ENCODE results near the gene ANKRD13B.

GRCh38 chr17:29607557-29608195, 14.7 kb downstream of the ANKRD13B start:
- TF ChIP-seq CTCF (optimal IDR thresholded peaks at IDR 0.05 in 1 of 3, IDR thresholded peaks at IDR 0.05 in 1 of 3, conservative IDR thresholded peaks at IDR 0.05 in 1 of 3; ENCODE audit: extremely low read depth in 1 of 3, insufficient read depth in 2 of 3, low read length in 3 of 3) (no peak), EZH2 (IDR thresholded peaks at IDR 0.05; ENCODE audit: low read length) (no peak)
